Measurements from ENCODE around the gene EDN3.

The EDN3 gene

DNA sequence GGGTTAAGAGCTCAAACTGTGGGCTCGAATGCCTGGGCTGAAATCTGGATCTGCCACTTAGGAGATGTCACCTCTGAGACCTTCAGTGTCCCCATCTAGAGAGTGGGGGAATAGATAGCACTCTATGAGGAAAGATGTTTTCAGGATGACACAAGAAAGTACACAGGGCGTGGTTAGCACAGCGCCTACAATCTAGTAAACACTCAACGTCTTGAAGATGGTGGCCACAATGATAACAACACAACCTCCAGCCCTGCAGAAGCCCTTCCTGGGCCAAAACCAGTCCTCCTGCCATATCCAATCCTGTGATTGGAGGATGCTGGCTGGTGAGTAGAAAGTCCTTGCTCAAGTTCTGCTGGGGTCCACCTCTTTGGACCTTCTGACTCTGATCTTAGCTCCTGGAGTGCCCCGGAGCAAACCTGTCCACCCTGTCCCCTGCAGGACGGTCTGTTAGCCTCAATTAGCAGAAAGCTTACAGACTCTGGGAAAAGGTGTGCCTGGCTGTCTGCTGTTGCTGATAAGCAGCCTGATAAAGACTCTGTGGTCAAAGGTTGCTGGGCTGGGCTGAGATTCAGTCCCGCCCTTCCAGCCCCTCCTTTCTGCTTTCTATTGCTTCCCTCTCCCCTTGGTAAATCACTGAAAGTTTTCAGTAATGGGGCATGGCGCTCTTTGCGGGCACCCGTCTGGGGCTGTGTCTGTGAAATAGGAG lies 8.2 kb downstream of the EDN3 start:
- no peak for DNase-seq
- no peak for ATAC-seq

DNA sequence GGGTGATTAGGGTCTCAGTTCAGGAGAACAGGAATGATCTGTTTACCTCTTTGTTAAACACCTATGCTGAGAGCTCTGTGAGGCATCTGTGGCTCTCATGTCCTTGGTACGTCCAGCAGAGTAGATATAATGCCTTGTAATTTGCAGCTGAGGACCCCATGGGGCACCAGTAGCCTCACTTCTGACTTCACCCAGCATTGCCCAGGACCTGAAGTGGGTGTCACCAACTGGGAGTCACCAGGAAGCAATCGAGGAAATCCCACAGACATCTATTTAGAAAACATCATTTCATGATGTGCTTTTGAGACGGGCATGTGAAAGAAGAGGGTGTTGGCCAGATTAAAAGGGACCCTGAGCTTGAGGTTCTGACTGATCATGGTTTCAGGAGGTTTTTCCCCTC lies 8.8 kb downstream of the EDN3 start:
- no peak for DNase-seq
- ATAC-seq: no peak

DNA sequence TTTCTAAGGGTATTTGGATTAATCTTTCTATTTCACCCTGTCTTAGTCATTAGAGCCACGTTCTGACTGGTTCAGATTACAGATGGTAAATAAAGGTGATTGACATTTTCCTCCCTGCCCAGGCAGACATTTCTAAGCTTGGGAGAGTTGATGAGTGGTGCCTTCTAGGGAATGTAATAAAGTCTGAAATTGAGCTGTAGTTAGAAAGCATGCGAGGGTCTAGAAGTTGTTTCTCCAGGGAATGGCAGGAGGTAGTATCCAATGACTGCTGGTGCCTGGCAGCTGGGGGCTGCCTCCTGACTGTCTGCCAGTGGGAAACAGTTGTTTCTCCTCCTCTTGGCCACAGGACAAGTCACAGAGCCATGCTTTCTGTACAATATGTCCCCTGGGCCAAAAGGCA lies 14.6 kb downstream of the EDN3 start:
- ATAC-seq (no peak), DNase-seq (no peak)

DNA sequence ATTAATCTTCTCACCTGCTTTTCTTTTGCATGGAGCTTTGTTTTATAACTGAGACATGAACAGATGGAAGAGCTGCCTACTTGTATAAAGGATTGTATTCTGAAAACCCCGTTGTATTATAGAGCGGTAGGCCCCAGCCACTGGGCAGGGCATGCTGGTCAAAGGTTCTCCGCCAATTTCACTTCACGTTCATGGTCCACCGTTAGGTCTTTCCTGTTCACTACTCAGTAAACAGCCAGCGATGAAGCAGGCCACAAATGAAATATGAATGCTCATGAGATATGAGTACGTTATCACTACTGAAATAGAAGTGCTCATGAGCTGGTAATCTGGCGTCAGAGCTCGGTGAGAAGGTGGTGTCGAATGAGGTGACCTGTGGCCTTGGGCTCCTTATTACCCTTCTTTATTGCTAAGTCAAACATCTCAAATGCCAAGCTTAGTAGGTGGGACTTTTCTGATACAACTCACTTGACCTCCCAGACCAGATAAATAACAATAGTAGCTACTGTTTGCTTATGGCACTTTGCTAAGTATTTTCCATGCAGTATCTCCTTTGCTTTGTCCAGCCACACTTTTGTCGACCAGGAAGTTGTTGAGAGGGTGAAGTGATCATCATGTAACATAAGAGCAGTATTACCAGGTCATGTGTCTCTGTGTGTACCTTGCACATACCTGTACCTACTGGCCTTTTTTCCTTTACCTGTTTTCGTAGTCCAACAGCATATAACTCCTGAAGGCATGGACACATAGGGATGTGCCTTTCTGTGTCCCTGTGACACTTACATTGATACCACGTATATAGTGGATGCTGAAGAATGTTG lies 16.7 kb downstream of the EDN3 start:
- no peak for ATAC-seq
- DNase-seq: no peak

DNA sequence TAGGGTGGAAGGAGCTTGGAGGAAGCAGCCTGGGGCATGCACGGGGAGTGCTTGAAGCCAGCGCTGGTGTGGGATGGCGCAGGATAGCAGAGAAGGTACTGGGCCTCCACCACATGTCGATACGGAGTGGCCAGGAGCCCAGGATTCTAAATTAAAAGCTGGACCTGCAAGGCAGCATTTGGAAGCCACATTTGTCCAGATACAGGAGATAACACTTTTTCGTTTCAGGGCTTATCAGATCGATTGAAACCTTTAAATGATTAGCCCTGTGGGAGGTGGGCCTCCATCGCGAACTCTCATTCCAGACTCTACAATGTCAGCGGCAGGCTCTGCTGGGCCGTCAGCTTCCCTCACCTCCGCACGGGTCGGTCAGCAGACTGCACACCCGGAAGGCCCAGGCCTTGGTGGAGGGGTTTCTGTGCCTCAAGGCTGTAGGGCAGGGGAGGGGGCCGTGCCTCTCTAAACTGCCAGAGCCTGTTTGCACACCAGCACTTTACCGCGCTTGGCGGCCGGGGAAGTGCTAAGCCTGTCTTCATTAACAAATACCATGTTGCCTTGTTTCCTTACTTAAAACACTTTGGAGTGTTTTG lies 17.9 kb downstream of the EDN3 start:
- no peak for DNase-seq
- ATAC-seq: no peak

DNA sequence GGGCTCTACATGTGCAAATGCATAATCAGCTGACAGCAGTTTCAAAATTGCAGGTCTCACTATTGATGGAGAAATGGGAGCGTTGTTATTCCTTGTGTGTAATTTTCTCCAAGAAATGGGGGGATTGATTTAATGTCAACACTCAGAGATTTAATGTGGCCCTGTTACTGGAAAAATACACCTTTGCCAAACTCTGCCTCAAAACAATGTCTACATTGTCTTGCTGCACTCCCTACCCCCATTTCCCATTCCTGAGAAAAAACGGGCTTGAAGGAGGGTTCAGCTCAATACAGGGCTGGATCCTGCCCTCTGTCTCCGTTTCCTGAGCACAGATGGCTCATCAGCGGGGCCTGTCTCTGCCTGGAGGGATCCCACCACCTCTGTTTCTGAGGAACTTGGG lies 18.4 kb downstream of the EDN3 start:
- no peak for DNase-seq
- no peak for ATAC-seq

DNA sequence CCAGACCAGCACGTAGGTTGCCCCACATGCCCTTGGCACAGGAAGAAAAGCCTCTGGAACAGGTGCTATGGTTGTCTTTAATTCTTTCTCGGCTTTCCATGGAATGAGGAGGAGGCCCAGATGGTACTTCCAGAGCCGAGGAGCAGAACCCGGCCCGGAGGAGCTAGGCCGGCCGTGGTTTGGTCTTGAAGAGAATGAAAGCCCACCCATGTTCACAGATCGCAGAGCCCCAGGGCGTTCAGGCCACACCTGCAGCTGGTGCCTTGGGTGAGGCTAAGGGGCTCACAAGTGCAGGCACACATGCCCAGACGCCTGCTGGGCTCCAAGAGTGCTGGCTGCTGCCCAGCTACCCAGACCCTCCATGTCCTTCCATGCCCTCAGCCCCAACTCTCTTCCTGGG lies 20.0 kb downstream of the EDN3 start:
- no peak for DNase-seq
- ATAC-seq: no peak

DNA sequence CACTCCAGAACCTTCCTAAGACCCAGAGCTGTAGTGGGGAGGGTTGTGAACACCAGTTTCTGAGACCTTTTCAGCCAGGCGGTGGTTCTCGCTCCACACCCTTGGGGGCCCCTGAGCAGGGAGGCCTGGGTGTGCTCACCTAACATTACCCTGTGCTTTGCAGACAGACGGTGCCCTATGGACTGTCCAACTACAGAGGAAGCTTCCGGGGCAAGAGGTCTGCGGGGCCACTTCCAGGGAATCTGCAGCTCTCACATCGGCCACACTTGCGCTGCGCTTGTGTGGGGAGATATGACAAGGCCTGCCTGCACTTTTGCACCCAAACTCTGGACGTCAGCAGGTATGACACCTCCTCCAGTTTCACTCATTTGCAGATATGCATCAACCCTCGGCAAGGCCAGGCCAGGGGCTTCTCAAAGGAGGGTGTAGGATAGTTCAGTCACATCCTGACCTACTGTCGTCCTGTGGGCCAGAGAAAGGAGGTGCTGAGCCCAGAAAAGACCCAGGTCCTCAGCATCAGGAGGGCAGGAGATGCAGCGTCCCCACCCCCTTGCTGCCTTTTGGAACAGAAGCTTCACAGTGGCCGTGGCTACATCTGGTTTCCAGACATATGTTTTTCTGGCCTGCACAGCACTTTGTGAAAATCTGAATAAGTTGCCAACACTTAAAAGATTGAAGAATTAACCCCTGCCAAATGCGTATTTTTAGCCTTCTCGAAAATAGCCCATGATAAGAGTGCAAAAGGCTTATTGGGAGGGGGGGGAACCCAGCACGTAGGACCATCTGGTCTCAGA lies 20.6 kb downstream of the EDN3 start:
- DNase-seq (no peak), ATAC-seq (no peak)

DNA sequence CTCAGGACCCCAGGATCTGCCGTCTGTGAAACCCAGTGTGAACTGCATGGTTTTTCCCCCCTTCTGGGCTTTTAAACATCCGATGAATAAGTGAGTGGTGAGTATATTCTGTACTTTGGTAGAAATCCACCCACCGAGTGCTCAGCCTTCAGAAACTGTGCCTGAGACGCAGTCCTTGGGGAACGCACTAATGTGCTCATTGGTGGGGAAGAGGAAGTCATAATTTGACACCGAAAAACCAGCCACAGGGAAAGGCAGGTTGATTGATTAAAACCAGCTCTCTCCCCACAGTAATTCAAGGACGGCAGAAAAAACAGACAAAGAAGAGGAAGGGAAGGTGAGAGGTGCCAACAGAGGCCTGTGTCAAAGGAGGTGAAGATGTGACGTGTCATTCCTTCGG lies 21.7 kb downstream of the EDN3 start:
- ATAC-seq (no peak), DNase-seq (no peak)

DNA sequence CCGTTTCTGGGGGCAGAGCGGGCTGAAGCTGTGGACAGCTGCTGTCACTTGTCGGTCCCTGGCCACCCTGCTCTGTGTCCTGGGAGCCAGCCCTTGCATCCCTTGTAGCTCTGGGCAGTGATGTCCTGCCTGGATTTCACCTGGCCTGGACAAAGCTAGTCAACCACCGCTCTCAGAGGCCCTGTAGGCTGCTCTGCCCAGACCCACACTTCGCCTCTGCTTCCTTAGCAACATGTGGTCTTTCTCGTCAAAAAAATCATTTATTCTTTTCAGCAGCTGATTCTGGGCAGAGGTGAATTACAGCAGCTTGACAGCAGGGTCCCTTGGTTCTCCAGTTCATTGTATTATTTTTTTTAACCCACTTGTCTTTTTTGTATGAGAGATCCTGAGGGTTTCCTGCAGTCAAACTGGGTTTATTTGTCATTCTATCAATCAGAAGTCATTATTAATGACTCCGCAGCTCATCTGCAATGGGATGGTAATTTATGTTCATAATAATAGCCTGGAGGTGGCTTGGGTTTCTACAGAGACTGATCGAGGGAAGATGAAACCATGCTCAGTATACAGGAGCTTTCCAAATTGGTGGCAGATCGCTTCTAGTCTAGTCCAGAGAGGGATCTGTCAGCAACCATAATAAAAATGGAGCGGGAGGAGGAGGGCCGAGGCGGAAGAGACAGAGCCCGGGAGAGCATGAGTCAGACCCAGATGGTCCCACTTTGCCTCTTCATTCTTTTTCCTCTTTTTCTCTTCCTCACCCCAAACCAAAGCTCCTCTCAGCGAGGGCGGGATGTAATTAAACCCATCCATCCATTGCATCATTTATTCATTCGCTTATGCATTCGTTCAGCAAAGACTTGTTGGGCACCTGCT lies 22.4 kb downstream of the EDN3 start:
- ATAC-seq: no peak
- no peak for DNase-seq

DNA sequence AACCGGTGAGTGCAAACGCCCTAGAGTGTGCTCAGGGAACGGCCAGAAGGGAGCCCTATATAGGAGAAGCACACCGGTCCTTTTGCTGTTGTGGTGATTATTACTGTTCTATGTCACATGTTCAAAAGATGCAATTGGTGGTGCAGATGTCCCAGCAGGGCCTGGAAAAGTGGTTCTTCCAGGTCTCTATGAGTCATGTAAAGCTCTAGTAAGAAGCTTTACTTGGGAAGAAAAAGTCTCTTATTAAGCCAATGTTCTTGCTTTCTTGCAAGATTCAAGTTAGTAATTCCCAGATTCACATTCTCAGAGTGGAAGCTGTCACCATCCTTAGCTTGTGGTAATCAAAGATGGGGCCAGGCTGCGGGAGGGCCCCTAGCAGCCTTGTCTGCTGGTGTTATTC lies 23.3 kb downstream of the EDN3 start:
- ATAC-seq (no peak), DNase-seq (no peak)

DNA sequence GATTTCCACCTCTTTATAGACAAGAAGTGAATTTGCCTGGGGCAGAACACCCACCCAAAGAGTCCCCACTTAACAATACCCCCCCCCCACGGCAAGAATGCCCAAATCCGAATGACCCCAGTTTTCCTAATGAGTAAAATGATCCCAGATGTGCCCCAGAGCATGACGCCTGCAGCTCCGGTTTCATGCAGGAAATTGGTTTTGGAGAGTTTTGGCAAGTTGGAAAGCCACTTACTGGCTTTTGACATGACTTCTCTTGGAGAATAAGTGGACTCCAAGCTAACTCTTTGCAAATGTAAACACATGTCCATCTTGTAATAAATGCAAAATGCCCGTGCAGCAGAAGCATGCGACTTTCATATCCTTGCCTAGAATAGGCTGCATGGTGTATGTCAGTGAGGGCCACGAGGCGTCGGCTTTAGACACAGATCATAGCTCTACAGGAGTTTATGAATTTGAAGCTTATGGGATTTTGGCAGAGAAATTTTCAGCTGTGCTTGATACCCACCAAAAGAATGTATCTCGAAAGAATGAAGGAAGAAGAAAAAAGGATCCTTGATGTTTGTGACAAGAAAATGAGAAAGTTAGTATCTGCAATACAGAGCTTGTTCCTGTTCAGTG lies 24.2 kb downstream of the EDN3 start:
- DNase-seq (no peak), ATAC-seq (no peak)

DNA sequence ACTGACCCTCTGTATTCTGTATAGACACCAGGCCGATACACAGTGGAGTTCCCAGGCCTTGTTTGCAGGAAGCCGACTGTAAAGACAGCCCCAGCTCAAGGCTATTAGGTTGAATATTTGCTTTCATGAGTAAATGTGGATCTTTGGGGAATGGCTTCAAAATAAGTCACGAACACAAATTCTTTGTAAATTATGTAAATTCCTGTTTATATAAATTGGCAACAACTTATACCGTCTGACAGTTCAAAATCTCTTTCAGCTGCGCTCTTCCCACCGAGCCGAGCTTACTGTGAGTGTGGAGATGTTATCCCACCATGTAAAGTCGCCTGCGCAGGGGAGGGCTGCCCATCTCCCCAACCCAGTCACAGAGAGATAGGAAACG lies 24.7 kb downstream of the EDN3 start:
- ATAC-seq (no peak), DNase-seq (no peak)

DNA sequence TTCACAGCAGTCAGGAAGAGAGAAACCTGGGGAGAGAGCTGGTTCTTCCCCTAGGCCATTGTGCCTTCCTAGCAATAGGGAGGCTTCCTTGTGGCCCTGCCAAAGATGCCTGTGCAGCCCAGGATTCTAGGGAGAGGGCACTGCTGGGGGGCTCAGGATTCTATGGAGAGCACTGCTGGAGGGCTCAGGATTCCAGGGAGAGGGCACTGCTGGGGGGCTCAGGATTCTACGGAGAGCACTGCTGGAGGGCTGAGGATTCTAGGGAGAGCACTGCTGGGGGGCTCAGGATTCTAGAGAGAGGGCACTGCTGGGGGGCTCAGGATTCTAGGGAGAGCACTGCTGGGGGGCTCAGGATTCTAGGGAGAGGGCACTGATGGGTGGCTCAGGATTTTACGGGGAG lies 25.8 kb downstream of the EDN3 start:
- no peak for ATAC-seq
- DNase-seq: no peak

DNA sequence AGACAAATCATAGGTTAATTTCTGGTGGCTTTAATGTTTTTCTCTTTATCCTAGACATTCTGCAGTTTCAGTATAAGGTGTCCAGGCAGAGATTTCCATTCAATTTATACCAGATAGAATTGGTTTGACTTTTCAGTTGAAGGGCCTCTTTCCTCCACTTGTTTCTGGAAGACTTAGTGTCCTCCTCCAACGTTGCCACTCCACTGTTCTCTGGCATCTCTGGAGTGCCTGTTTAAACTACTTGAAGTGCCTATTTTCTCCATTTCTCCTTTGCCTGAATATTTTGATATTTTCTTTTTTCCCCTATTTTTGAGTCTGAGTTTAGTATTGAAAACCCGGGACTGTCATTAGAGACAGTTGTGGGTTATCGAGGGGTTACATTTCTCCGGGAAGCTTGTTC lies 27.7 kb downstream of the EDN3 start:
- ATAC-seq: no peak
- DNase-seq: no peak

DNA sequence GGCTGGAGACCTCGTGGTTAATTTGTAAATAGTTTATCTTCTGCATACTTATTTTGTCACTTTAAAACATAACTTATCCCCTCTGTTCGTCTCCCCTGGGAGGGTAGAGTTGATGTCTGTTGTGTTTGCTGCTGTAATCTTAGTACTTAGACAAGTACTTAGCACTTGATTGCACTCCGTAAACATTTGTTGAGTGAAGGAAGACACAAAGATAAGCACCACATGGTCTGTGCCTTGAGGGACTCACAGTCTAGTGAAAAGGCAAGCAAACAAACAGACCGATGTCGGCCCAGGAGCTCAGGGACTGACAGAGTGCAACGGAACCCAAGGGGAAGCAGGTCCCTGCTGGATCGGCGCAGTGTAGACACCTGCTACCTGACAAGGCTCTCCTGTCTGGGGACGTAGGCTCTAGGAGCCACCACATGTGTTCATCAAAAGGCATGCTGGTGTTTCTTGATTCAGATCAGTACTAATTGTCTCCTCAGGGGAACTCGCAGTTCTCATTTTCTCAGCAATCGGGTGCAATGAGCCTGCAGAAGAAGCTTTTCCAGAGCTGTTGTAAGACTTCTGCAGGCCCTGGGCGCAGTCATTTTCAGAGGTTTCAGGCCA lies 31.4 kb downstream of the EDN3 start:
- no peak for ATAC-seq
- DNase-seq: no peak

DNA sequence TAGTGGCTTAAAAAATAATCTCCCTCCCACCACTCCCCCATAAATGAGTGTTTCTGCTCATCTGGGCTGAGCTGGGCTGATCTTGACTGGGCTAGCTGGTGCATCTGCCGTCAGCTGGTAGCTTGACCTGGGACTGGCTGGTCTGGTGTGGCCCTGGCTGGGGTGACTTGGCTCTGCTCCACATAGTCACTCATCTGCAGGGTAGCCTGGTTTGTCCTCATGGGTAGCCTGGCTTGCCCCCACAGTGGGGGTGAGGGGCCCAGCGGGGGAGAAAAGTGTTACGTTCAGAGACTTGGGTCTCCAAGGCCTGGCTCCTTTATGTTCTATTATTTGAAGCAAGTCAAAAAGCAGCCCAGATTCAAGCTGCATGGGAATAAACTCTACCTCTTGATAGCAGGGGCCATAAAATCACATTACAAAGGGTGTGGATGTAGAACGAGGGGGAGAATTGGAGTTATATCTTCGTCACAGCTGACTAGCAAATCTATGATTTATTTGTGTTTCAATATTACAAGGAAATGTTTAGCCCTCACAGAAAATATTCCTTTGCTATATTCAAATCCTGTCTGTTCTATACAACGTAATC lies 32.9 kb downstream of the EDN3 start:
- no peak for ATAC-seq
- DNase-seq: no peak

DNA sequence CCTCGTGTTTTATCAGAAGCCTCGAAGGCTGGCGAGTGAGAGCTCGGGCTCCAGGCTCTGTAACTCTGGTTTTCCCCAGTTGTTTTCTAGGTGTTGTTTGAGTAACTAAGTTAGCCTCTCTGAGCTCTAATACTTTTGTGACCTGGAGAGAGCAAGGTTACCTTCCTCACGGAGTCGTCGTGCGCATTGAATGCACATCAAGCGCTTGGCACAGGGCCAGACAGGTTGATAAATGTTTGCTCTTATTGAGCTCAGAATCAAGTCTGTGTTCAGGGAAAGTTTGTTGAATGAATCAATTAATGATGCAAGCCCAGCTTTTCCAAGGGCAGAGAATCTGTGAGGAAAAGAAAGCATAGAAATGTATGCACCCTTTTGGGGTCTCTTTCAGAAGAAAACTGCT lies 33.5 kb downstream of the EDN3 start:
- DNase-seq (no peak), ATAC-seq (no peak)

DNA sequence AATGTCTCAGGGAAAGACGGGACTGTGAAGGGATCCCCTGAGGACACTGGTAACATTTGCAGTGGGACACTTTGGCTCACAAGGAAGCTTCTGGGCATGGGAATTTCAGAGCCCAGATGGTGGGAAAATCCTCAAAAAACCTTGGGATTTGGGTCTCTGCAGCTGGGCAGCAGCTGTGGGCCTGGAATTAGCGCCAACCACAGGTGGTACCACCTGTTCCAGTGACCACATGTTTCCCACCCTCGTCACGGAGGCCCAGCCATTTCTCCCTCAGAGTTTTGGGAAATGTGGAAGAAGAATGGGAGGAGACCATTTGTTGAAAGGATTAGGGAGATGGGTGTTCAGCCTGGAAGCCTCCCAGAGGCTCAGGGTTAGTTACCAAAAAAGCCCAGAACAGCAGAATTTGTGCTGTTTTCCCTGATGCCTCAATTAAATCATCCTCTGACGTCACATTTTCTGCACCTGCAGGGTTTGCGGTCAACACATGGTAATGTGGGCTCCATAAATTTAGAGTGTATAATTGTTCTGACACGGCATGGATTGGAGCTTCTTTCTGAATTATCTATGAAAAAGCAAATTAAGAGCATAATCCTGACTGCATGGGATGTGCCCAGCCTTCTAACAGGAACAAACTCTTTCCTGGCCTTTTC lies 34.4 kb downstream of the EDN3 start:
- ATAC-seq: no peak
- DNase-seq: no peak

DNA sequence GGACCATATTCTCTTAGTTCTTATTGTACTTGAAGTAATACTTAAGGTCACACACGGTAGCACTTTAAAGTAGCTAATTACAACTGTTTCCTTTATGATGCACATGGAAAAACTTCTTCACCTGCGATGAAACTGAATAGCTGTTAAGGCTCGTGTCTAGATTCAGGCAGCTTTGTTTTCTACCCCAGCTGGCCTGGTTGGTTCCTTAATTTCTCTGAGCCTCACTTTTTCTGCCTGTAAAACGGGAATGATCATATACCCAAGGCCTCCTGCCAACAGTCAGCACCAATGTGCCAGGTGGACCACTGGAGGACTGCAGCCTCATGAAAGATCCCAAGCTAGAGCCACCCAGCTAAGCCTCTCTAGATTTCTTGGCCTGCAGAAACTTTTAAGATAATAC lies 35.0 kb downstream of the EDN3 start:
- ATAC-seq (no peak), DNase-seq (no peak)

All from stimulated activated naive CD8-positive, alpha-beta T cell treated with anti-CD3 and anti-CD28 coated beads, Interleukin-15, Interleukin-2, amounts not matched to agents 100 U/mL and 50 U/mL, for 24 hours (primary cell).